Endothelial cell of umbilical vein (primary cell): ENCODE data around the gene COPS9. TPM values are rescaled to one million over a fixed set of nuclear protein-coding genes. Genes with fewer than 3 reads are reported as not detected.

ENCODE experiments used
- BruUV-seq: library from RNA; stranded (reverse); fragments of 400-500 nt; replicated peaks from 2 replicates; lab custom pipeline; 2021; lab: Mats Ljungman, UMichigan
- CTCF ChIA-PET: fragments of 300-600, 350-600 bp; sonication (Branson Sonifier 250); formaldehyde crosslinking; loops from one replicate; lab custom pipeline; 2021; ENCODE audit warnings: antibody characterized with exemption, inconsistent platforms; lab: Charles Lee
- POLR2A ChIA-PET: fragments of 300-600, 350-600 bp; sonication (Branson Sonifier 250); formaldehyde crosslinking; loops from one replicate; lab custom pipeline; 2021; ENCODE audit warnings: antibody characterized with exemption, inconsistent platforms; lab: Charles Lee
- DNase-seq: peaks from one replicate; pipeline ENCODE4 v3.0.0-alpha.2; 2011; ENCODE audit warnings: low read depth, low spot score
- FAIRE-seq: peaks from 2 replicates; lab custom pipeline; 2011; peaks lifted over from hg19 to GRCh38; lab: Jason Lieb, UNC
- H2AFZ ChIP-seq: 2 replicates; pipeline ENCODE4 v1.6.0; 2012; ENCODE audit warnings: low read depth, low read length, control low read depth, inconsistent platforms
- H3K27ac ChIP-seq: 2 replicates; pipeline ENCODE4 v1.5.1; 2011; ENCODE audit warnings: low read depth, mild to moderate bottlenecking, control low read depth, low read length, moderate library complexity; ENCODE audit not compliant: insufficient read depth
- H3K27me3 ChIP-seq, 2 experiments: 2 replicates each; pipeline versions ENCODE4 v1.6.0 to v1.6.1; 2011; ENCODE audit warnings: low read length in 2 of 2, mixed read lengths in 1 of 2; ENCODE audit not compliant: control insufficient read depth in 2 of 2, insufficient read depth in 2 of 2
- H3K36me3 ChIP-seq, 2 experiments: 2 replicates in 1 of 2; 3 replicates in 1 of 2; pipeline ENCODE4 v1.5.1; 2011; ENCODE audit warnings: low read length in 2 of 2, mild to moderate bottlenecking in 1 of 2, moderate library complexity in 1 of 2; ENCODE audit not compliant: control insufficient read depth in 2 of 2, insufficient read depth in 2 of 2; ENCODE audit errors: extremely low read depth in 1 of 2
- H3K4me1 ChIP-seq: 3 replicates; pipeline ENCODE4 v1.5.1; 2011; ENCODE audit warnings: mild to moderate bottlenecking, low read length; ENCODE audit not compliant: control insufficient read depth, insufficient read depth; ENCODE audit errors: extremely low read depth
- H3K4me2 ChIP-seq: 2 replicates; pipeline ENCODE4 v1.6.1; 2011; ENCODE audit warnings: low read length, control low read depth, mixed read lengths; ENCODE audit not compliant: insufficient read depth
- H3K4me3 ChIP-seq, 3 experiments: fragments of 200-600 bp in 1 of 3; sonication (generic), shearing (Covaris generic) in 1 of 3; replicated peaks in 1 of 3; 2 replicates each; pipeline ENCODE4 v1.5.1; 2011 to 2016; ENCODE audit warnings: control low read depth in 3 of 3, low read length in 3 of 3, mild to moderate bottlenecking in 2 of 3, inconsistent platforms in 1 of 3, low read depth in 1 of 3, moderate library complexity in 1 of 3; ENCODE audit not compliant: insufficient read depth in 1 of 3
- H3K79me2 ChIP-seq: 2 replicates; pipeline ENCODE4 v1.6.0; 2012; ENCODE audit warnings: low read length, inconsistent platforms; ENCODE audit not compliant: control insufficient read depth, insufficient read depth
- H3K9ac ChIP-seq: replicated peaks from 2 replicates; pipeline ENCODE3; 2011; ENCODE audit warnings: low read length, control low read depth; ENCODE audit not compliant: insufficient read depth; ENCODE audit errors: extremely low read depth
- H3K9me1 ChIP-seq: replicated peaks from 3 replicates; pipeline ENCODE4 v1.6.0; 2011; ENCODE audit warnings: mild to moderate bottlenecking, low read length; ENCODE audit not compliant: control insufficient read depth, insufficient read depth; ENCODE audit errors: extremely low read depth
- H3K9me3 ChIP-seq: replicated peaks from 2 replicates; pipeline ENCODE4 v1.5.1; 2012; ENCODE audit warnings: low read length, inconsistent platforms; ENCODE audit not compliant: control insufficient read depth, insufficient read depth
- H4K20me1 ChIP-seq: replicated peaks from 2 replicates; pipeline ENCODE3; 2011; ENCODE audit warnings: mild to moderate bottlenecking, low read length; ENCODE audit not compliant: control insufficient read depth, insufficient read depth; ENCODE audit errors: extremely low read depth
- EZH2 ChIP-seq: IDR thresholded peaks from 2 replicates; pipeline ENCODE4 v1.6.1; 2012; ENCODE audit warnings: borderline replicate concordance, low read depth, mild to moderate bottlenecking, moderate library complexity, low read length, inconsistent platforms; ENCODE audit not compliant: severe bottlenecking
- FOS ChIP-seq: IDR thresholded peaks from 2 replicates; pipeline ENCODE4 v1.6.1; 2011; ENCODE audit warnings: mild to moderate bottlenecking, low read length, moderate library complexity, borderline replicate concordance; ENCODE audit not compliant: insufficient read depth
- GATA2 ChIP-seq: IDR thresholded peaks from 2 replicates; pipeline ENCODE4 v1.7.0; 2011; ENCODE audit warnings: low read depth, mild to moderate bottlenecking, moderate library complexity, mixed read lengths, low read length; ENCODE audit not compliant: insufficient read length, insufficient read depth
- JUN ChIP-seq: IDR thresholded peaks from 2 replicates; pipeline ENCODE4 v1.6.1; 2011; ENCODE audit warnings: borderline replicate concordance, low read depth; ENCODE audit not compliant: insufficient read length, insufficient read depth
- MYC ChIP-seq: IDR thresholded peaks from one replicate; pipeline ENCODE4 v1.6.1; 2011; ENCODE audit warnings: mild to moderate bottlenecking, low read depth, low read length
- POLR2A ChIP-seq: IDR thresholded peaks from 2 replicates; pipeline ENCODE4 v1.6.1; 2012; ENCODE audit warnings: low read depth, mild to moderate bottlenecking, control low read depth, low read length
- POLR2AphosphoS5 ChIP-seq: IDR thresholded peaks from 2 replicates; pipeline ENCODE4 v1.6.1; 2012; ENCODE audit warnings: low read depth, mild to moderate bottlenecking, control low read depth, low read length, moderate library complexity; ENCODE audit not compliant: insufficient read depth
- dilution Hi-C: fragments of 300-500 bp; cut with MboI; formaldehyde crosslinking; loops from one replicate; pipeline ENCODE4 v1.15.0; 2019; ENCODE audit warnings: low sequenced_read_pairs; ENCODE audit not compliant: extremely low pct_ligation_motif_present
- intact Hi-C: fragments of 100-400 bp; cut with micrococcal nuclease; formaldehyde crosslinking; loops from one replicate; pipeline ENCODE4 v1.10.0; 2022
- polyA plus RNA-seq, 4 experiments: library from polyadenylated mRNA; depleted of rRNA in 3 of 4; stranded (reverse) in 3 of 4; unstranded in 1 of 4; fragments of >200 nt; gene quantifications; 2 replicates each; pipeline versions ENCODE4 v1.2.1 to v1.2.3, GENCODE V29; 2011 to 2012; ENCODE audit warnings: missing spikeins in 1 of 4
- total RNA-seq: library from RNA; stranded (reverse); gene quantifications from 2 replicates; pipeline ENCODE4 v1.2.3, GENCODE V29; 2021
- TF ChIP-seq, protein P1 (sequence below), 2 donors: IDR thresholded peaks; 1 replicate in 1 of 2; 2 replicates in 1 of 2; pipeline ENCODE4 v1.5.1; 2011; ENCODE audit warnings: low read length in 2 of 2, mild to moderate bottlenecking in 2 of 2, moderate library complexity in 2 of 2, control low read depth in 1 of 2, inconsistent platforms in 1 of 2, low read depth in 1 of 2; ENCODE audit not compliant: insufficient read depth in 1 of 2; ENCODE audit errors: extremely low read depth in 1 of 2
- TF ChIP-seq, protein P2 (sequence below): IDR thresholded peaks from 2 replicates; pipeline ENCODE4 v1.6.1; 2011; ENCODE audit not compliant: insufficient read depth, insufficient read length

The COPS9 gene
- total and polyA plus RNA-seq, 2 donors (not counting 3 experiments of a cell fraction or from before 2014, with no cell fraction given), result 196 to 361 TPM

DNA sequence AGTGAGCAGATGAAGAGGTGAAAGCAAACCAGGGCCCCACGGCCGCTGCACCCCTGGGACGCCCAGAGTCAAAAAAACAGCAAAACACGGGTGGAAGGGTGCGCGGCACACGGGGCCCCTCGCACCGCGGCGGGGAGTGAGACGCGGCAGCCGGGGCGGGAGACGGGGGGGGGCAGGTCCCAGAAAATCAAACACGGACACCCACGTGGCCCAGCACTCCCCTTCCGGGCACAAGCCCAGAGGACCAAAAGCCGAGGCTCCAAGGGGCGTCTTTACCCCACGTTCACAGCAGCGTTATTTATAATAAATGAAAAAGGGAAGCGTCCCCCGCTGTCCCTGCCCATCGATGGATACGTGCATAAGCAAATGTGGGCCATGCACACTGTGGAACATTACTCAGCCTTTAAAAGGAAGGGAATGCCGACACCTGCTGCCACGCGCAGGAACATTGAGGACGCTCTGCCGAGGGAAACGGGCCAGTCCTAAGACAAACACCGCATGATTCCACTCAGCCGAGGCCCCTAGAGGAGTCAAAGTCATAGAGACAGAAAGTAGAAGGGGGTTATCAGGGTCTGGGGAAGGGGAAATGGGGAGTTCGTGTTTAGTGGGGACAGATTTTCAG, 677 bp upstream of the COPS9 start:
- H3K36me3 ChIP-seq, result peaks cover 5 to 11% of the 10 kb centered on the region in 2 experiments
- dilution Hi-C loops (no loop called here), intact Hi-C loops (loop anchor here (1.0 to 5.0 kb wide), 2 partner anchors 111 to 734 kb away; partner anchors contain the start of genes HDAC4 and NDUFA10)
- H2AFZ ChIP-seq, result peak overlapping the region; percentile 98
- no peaks in the 10 kb centered on the region for H3K9me3 ChIP-seq
- no peak overlapping the region for H3K27ac ChIP-seq
- H3K4me1 ChIP-seq, result peaks cover 9% of the 10 kb centered on the region
- H3K27me3 ChIP-seq, result no peaks in the 10 kb centered on the region
- FAIRE-seq (no peak), DNase-seq (no peak)
- peak overlapping the region; percentile 55 to 71 (median 59) for H3K4me3 ChIP-seq
- peaks cover 23% of the 10 kb centered on the region for H3K79me2 ChIP-seq
- BruUV-seq, result no TSS peak
- CTCF ChIA-PET, result no interaction called here
- peak overlapping the region; percentile 42 for H3K9ac ChIP-seq
- H3K9me1 ChIP-seq, result no peaks in the 10 kb centered on the region
- H4K20me1 ChIP-seq, result no peaks in the 10 kb centered on the region
- peak overlapping the region; percentile 72 for H3K4me2 ChIP-seq
- POLR2A ChIA-PET, result no interaction called here
- TF ChIP-seq, protein P1, sequence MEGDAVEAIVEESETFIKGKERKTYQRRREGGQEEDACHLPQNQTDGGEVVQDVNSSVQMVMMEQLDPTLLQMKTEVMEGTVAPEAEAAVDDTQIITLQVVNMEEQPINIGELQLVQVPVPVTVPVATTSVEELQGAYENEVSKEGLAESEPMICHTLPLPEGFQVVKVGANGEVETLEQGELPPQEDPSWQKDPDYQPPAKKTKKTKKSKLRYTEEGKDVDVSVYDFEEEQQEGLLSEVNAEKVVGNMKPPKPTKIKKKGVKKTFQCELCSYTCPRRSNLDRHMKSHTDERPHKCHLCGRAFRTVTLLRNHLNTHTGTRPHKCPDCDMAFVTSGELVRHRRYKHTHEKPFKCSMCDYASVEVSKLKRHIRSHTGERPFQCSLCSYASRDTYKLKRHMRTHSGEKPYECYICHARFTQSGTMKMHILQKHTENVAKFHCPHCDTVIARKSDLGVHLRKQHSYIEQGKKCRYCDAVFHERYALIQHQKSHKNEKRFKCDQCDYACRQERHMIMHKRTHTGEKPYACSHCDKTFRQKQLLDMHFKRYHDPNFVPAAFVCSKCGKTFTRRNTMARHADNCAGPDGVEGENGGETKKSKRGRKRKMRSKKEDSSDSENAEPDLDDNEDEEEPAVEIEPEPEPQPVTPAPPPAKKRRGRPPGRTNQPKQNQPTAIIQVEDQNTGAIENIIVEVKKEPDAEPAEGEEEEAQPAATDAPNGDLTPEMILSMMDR (IDR thresholded peaks at IDR 0.05; ENCODE audit: extremely low read depth in 1 of 2, insufficient read depth in 1 of 2, low read depth in 1 of 2, low read length in 2 of 2), result no peak
- no peak for TF ChIP-seq POLR2AphosphoS5
- TF ChIP-seq, protein P2, sequence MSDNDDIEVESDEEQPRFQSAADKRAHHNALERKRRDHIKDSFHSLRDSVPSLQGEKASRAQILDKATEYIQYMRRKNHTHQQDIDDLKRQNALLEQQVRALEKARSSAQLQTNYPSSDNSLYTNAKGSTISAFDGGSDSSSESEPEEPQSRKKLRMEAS, result no peak
- TF ChIP-seq GATA2, result no peak
- TF ChIP-seq FOS, result no peak
- TF ChIP-seq JUN, result no peak
- TF ChIP-seq MYC, result no peak
- no peak for TF ChIP-seq POLR2A
- no peak for TF ChIP-seq EZH2
